Adipose tissue (tissue), 3 donors: ENCODE measurements around the gene CCDC57. TPM values are rescaled to one million over a fixed set of nuclear protein-coding genes. Genes with fewer than 3 reads are reported as not detected.

Source experiments
- H3K27ac ChIP-seq: one replicate; pipeline ENCODE4 v1.5.1; 2013; ENCODE audit warnings: low read depth, low read length
- WGBS, 3 donors: extraction: QIAGEN DNeasy Blood & Tissue Kit; methylation state at CpG; one replicate each; pipeline ENCODE4 v1.1.7; 2013; 5-methylcytosine and 5-hydroxymethylcytosine counted together
- polyA plus RNA-seq, 3 donors: library from polyadenylated mRNA; stranded (reverse); fragments of 200-250 nt; gene quantifications; one replicate each; pipeline ENCODE4 v1.2.3, GENCODE V29; 2013
- donor health status: healthy with polysubstance abuse.
- donor health status: Bipolar disorder and iron deficiency.
- donor health status: healthy.

Gene CCDC57
- polyA plus RNA-seq, 3 donors = 22.7 to 23.7 (median 22.9) TPM

- 54 to 69% (median 56%) methylated on average over 22 of the region's 22 CpGs for WGBS, 3 donors
- H3K27ac ChIP-seq = peak overlapping the region; percentile 31
These were observed 34.7 kb upstream of the CCDC57 start for GRCh38 chr17:82247182-82247823.

GRCh38 chr17:82246365-82247181 lies 33.9 kb upstream of the CCDC57 start:
- WGBS, 3 donors = 41 to 73% (median 49%) methylated on average over 27 of the region's 27 CpGs

GRCh38 chr17:82246040-82246364 lies 33.4 kb upstream of the CCDC57 start:
- WGBS, 3 donors = 95 to 99% (median 97%) methylated on average over 5 of the region's 5 CpGs
- peak overlapping the region; percentile 2 for H3K27ac ChIP-seq

More at GRCh38 chr17:82246365-82247181, 33.9 kb upstream of the CCDC57 start:
- peak overlapping the region; percentile 31 for H3K27ac ChIP-seq

- H3K27ac ChIP-seq = no peak overlapping the region
- 87 to 89% (median 89%) methylated on average over 46 to 47 of the region's 47 CpGs for WGBS, 3 donors
These were observed 32.7 kb upstream of the CCDC57 start for GRCh38 chr17:82245134-82246039.

- H3K27ac ChIP-seq = no peak overlapping the region
- WGBS, 3 donors = 78 to 91% (median 78%) methylated on average over 39 of the region's 39 CpGs
These were observed 31.9 kb upstream of the CCDC57 start for GRCh38 chr17:82244413-82245133.

- no peak overlapping the region for H3K27ac ChIP-seq
- WGBS, 3 donors = 92 to 94% (median 92%) methylated on average over 19 of the region's 19 CpGs
These were observed 31.2 kb upstream of the CCDC57 start for GRCh38 chr17:82243648-82244412.

GRCh38 chr17:82242977-82243647 lies 30.5 kb upstream of the CCDC57 start:
- 45 to 61% (median 60%) methylated on average over 29 of the region's 29 CpGs for WGBS, 3 donors
- no peak overlapping the region for H3K27ac ChIP-seq

GRCh38 chr17:82242698-82242976 lies 30.0 kb upstream of the CCDC57 start:
- WGBS, 3 donors = 40 to 78% (median 76%) methylated on average over 24 of the region's 24 CpGs
- no peak overlapping the region for H3K27ac ChIP-seq

- WGBS, 3 donors = 35 to 41% (median 36%) methylated on average over 19 to 20 of the region's 20 CpGs
- H3K27ac ChIP-seq = no peak overlapping the region
These were observed 29.5 kb upstream of the CCDC57 start for GRCh38 chr17:82241926-82242697.

- no peak overlapping the region for H3K27ac ChIP-seq
- 35 to 58% (median 38%) methylated on average over 27 of the region's 27 CpGs for WGBS, 3 donors
These were observed 28.7 kb upstream of the CCDC57 start for GRCh38 chr17:82241183-82241925.

- WGBS, 3 donors = 66 to 79% (median 68%) methylated on average over 20 of the region's 20 CpGs
- no peak overlapping the region for H3K27ac ChIP-seq
These were observed 28.0 kb upstream of the CCDC57 start for GRCh38 chr17:82240506-82241182.

- WGBS, 3 donors = 79 to 85% (median 85%) methylated on average over 21 to 22 of the region's 22 CpGs
These were observed 27.4 kb upstream of the CCDC57 start for GRCh38 chr17:82239926-82240505.

GRCh38 chr17:82239401-82239925 lies 26.8 kb upstream of the CCDC57 start:
- no peak overlapping the region for H3K27ac ChIP-seq
- WGBS, 3 donors = 72 to 89% (median 74%) methylated on average over 15 to 17 of the region's 17 CpGs

More at GRCh38 chr17:82239926-82240505, 27.4 kb upstream of the CCDC57 start:
- no peak overlapping the region for H3K27ac ChIP-seq

- 42 to 52% (median 43%) methylated on average over 32 to 33 of the region's 33 CpGs for WGBS, 3 donors
These were observed 26.0 kb upstream of the CCDC57 start for GRCh38 chr17:82238472-82239201.

More at GRCh38 chr17:82238472-82239201, 26.0 kb upstream of the CCDC57 start:
- no peak overlapping the region for H3K27ac ChIP-seq
